Activated T-cell treated with anti-CD3 and anti-CD28 coated beads, Interleukin-2, amount 50 U/mL, for 72 hours (primary cell): Measurements from ENCODE around the gene CDK19. TPM values are rescaled to one million over a fixed set of nuclear protein-coding genes. Genes with fewer than 3 reads are reported as not detected.

ENCODE experiments used
- ATAC-seq, 2 donors: fragments of 150-1000 bp; cut with Tn5 transposase; replicated peaks in 1 of 2; 2 replicates each; pipeline ENCODE4 v1.10.0; 2021; ENCODE audit warnings: moderate library complexity in 2 of 2, mild to moderate bottlenecking in 1 of 2
- DNase-seq, 2 donors: peaks; one replicate each; pipeline ENCODE4 v3.0.0; 2021 to 2022; ENCODE audit warnings: mixed read lengths in 1 of 2
- H3K27ac Mint-ChIP-seq: one replicate; pipeline ENCODE4 v1.8.0; 2022; ENCODE audit warnings: mild to moderate bottlenecking, moderate library complexity, mixed read lengths
- H3K27me3 Mint-ChIP-seq: one replicate; pipeline ENCODE4 v1.8.0; 2022; ENCODE audit warnings: low read depth, mixed read lengths
- H3K36me3 Mint-ChIP-seq, 2 donors: one replicate each; pipeline ENCODE4 v1.8.0; 2022; ENCODE audit warnings: mixed read lengths in 2 of 2, mild to moderate bottlenecking in 1 of 2; ENCODE audit not compliant: insufficient read depth in 2 of 2
- H3K4me1 Mint-ChIP-seq: one replicate; pipeline ENCODE4 v1.8.0; 2022; ENCODE audit warnings: low read depth, mixed read lengths
- H3K4me3 Mint-ChIP-seq, 2 donors: one replicate each; pipeline ENCODE4 v1.8.0; 2022; ENCODE audit warnings: mild to moderate bottlenecking in 2 of 2, mixed read lengths in 2 of 2, moderate library complexity in 2 of 2
- H3K9me3 Mint-ChIP-seq, 2 donors: one replicate each; pipeline ENCODE4 v1.8.0; 2022; ENCODE audit warnings: mixed read lengths in 2 of 2
- total RNA-seq, 2 donors: library from RNA; stranded (reverse); gene quantifications; one replicate each; pipeline ENCODE4 v1.2.3, GENCODE V29; 2022

The CDK19 gene
- total RNA-seq, 2 donors from 2014 or later = 31.9 to 34.0 TPM

- Mint-ChIP-seq H3K4me3 (no peak overlapping the region), H3K27ac (no peak overlapping the region)
Measured at GRCh38 chr6:110625883-110626282, 189.4 kb downstream of the CDK19 start.

DNA sequence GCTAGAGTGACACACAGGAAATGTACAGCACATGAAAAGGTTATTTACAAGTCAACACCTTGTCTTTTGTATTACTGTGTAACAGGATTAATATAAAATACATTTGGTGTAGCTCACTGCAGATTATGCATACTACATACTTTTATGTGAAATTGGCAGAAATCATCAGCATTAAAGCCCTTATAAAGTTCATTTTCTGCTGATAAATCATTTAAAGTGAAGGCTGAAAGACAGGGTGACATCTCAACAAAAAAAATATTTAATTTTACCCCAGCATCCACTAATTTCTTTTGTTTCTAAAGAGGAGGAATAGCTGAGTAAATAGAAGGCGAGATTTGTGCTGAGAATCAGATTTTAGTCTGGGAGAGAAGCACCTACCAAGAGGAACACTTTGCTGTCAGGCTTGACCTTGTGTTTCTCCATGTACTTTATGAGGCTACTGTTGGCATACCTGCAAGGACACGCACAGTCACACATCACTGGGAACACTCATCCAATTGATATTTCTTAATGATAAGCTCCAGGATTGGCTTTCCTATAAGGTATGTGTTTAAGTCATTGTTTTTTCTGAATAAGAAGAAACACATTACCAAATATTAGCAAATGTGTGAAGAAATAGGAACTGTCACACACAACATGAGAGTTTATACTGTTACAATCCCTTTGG is 192.2 kb downstream of the CDK19 start:
- no peaks in the 10 kb centered on the region for H3K27me3 Mint-ChIP-seq
- peaks cover 6% of the 10 kb centered on the region for H3K4me1 Mint-ChIP-seq
- ATAC-seq (no peak), DNase-seq (no peak)
- no peak overlapping the region for H3K4me3 Mint-ChIP-seq
- no peak overlapping the region for H3K27ac Mint-ChIP-seq
- peaks cover 0 to 2% of the 10 kb centered on the region in 2 donors for H3K36me3 Mint-ChIP-seq
- H3K9me3 Mint-ChIP-seq = no peaks in the 10 kb centered on the region

More at GRCh38 chr6:110625883-110626282, 189.4 kb downstream of the CDK19 start:
- ATAC-seq (no peak), DNase-seq (no peak)
- Mint-ChIP-seq H3K9me3 (no peaks in the 10 kb centered on the region), H3K36me3 (peaks cover 0 to 1% of the 10 kb centered on the region in 2 donors), H3K27me3 (no peaks in the 10 kb centered on the region), H3K4me1 (no peaks in the 10 kb centered on the region)

DNA sequence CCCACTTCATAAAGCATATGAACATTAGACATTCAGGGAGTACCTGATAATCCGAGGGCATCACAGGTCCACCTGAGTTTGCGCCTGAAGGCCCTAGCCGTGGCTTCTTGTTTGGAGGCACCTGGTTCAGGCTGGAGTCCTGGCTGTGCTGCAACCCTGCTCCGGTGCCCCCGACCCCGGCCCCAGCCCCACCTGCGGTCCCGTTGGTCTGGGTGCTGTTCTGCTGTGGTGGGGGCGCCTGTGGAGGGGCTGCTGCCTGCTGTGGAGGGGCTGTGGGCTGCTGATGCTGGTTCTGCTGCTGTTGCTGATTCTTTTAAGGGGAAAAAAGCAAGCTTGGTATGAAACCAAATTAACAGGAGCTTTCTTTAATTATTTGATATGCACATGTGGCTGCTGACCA is 194.2 kb downstream of the CDK19 start:
- peaks cover 9% of the 10 kb centered on the region for H3K4me1 Mint-ChIP-seq
- DNase-seq (no peak), ATAC-seq (no peak)
- no peak overlapping the region for H3K4me3 Mint-ChIP-seq
- no peak overlapping the region for H3K27ac Mint-ChIP-seq
- no peaks in the 10 kb centered on the region for H3K27me3 Mint-ChIP-seq
- no peaks in the 10 kb centered on the region for H3K9me3 Mint-ChIP-seq
- peaks cover 0 to 2% of the 10 kb centered on the region in 2 donors for H3K36me3 Mint-ChIP-seq

GRCh38 chr6:110620065-110620464 is 195.2 kb downstream of the CDK19 start:
- no peak overlapping the region for H3K4me3 Mint-ChIP-seq
- peaks cover 9% of the 10 kb centered on the region for H3K4me1 Mint-ChIP-seq
- H3K9me3 Mint-ChIP-seq = no peaks in the 10 kb centered on the region
- ATAC-seq (no peak), DNase-seq (no peak)
- no peaks in the 10 kb centered on the region for H3K27me3 Mint-ChIP-seq
- H3K36me3 Mint-ChIP-seq = peaks cover 0 to 2% of the 10 kb centered on the region in 2 donors
- no peak overlapping the region for H3K27ac Mint-ChIP-seq

GRCh38 chr6:110619275-110619908 is 195.9 kb downstream of the CDK19 start:
- H3K27ac Mint-ChIP-seq = no peak overlapping the region
- H3K4me3 Mint-ChIP-seq = no peak overlapping the region
- ATAC-seq (no peak), DNase-seq (no peak)
- H3K36me3 Mint-ChIP-seq = peaks cover 0 to 2% of the 10 kb centered on the region in 2 donors
- no peaks in the 10 kb centered on the region for H3K27me3 Mint-ChIP-seq
- no peaks in the 10 kb centered on the region for H3K9me3 Mint-ChIP-seq
- H3K4me1 Mint-ChIP-seq = peaks cover 9% of the 10 kb centered on the region

DNA sequence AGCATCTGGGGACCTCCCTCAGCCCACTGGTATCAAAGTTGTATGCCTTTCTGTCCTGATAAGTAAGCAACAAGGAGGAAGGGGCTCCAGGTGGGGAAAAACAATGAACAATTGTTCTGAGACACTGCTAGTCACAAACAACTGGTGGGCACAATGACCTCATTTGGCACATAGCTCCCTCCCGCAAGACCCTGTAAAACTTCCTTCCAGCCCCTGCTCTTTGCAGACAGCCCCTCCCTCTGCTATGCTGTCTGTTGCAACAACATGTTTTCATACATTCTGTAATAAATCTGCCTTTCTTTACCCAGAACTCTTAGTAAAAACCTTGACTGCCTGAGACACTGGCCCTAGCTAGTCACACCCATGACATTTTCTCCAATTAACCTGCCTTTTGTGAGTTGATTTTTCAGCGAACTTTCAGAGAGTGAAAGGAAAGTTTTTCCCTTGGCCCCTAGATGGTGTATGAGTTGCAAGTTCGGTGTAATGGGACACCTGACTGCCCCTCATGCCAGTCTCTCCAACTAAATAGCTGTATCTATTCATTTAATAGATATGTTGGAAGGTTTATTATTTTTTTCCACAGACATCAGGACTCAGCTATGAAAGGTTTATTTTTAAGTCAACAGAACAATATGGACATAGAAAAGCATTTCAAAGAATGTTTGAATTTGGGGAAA is 196.5 kb downstream of the CDK19 start:
- Mint-ChIP-seq H3K4me1 (peaks cover 9% of the 10 kb centered on the region), H3K27ac (no peak overlapping the region), H3K36me3 (peaks cover 0 to 2% of the 10 kb centered on the region in 2 donors), H3K27me3 (no peaks in the 10 kb centered on the region), H3K4me3 (no peak overlapping the region), H3K9me3 (no peaks in the 10 kb centered on the region)
- ATAC-seq (no peak), DNase-seq (no peak)

DNA sequence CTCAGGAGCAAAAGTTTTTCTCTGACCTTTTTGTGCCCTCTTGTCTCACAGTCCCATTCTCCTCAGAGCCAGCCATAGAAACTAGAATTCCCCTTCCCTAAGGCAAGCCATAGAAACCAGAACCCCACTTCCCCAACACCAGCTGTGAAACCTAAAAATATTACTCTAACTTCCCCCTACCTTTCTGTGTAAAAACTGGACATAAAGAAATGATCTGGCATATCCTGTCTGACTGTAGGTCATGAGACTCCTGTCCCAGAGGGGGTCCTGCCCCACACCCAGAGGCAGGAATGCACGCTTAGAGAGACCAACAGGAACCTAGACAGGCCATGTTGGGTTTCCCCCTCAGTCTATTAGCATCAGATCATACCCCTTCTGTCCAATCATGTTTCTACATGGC is 198.2 kb downstream of the CDK19 start:
- ATAC-seq (no peak), DNase-seq (no peak)
- Mint-ChIP-seq H3K4me1 (peaks cover 9% of the 10 kb centered on the region), H3K27me3 (no peaks in the 10 kb centered on the region), H3K9me3 (no peaks in the 10 kb centered on the region), H3K36me3 (peaks cover 0 to 1% of the 10 kb centered on the region in 2 donors), H3K4me3 (no peak overlapping the region), H3K27ac (no peak overlapping the region)

DNA sequence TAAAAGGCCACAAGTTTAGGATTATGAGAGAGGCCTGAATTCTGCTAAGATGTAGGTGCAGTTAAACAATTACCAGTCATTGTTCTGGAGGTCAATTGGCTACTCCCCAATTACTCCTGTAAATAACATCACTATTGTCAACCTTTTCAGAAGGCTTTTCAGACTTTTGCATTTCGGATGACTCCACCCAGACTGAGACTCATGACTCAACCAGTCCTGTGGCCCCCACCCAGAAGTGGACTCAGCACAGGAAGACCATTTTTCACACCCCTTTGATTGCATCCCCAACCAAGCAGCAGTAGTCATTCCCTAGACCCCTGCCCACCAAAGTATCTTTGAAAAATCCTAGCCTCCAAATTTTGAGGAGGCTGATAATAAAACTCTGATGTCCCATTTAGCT is 199.5 kb downstream of the CDK19 start:
- Mint-ChIP-seq H3K36me3 (peaks cover 0 to 1% of the 10 kb centered on the region in 2 donors), H3K27me3 (no peaks in the 10 kb centered on the region)
- no peak for ATAC-seq

DNA sequence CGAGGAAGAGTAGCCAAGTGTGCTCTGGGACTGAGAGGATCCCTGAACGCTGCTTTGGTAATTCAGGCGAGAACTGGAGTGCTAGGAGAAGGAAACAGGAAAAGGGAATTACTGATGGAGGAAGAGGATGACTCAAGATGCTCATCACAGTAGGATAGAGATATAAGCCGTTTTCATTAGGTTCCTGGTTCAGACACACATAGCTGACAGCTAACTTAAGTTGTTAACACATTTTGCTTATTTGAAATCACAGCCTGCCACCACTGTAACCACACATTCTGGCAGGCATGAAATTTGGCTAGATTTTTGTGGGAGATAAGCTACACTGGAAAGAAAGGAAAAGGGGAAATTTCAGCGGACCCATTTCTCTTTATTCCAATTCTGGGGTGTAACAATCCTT is 200.7 kb downstream of the CDK19 start:
- no peak overlapping the region for H3K27ac Mint-ChIP-seq
- H3K4me3 Mint-ChIP-seq = no peak overlapping the region
- DNase-seq (no peak), ATAC-seq (no peak)
- H3K9me3 Mint-ChIP-seq = no peaks in the 10 kb centered on the region
- H3K4me1 Mint-ChIP-seq = peaks cover 9% of the 10 kb centered on the region
- no peaks in the 10 kb centered on the region for H3K27me3 Mint-ChIP-seq
- peaks cover 0 to under 1% of the 10 kb centered on the region in 2 donors for H3K36me3 Mint-ChIP-seq

More for the DNA sequence above, 199.5 kb downstream of the CDK19 start:
- DNase-seq = no peak
- H3K4me1 Mint-ChIP-seq = peaks cover 9% of the 10 kb centered on the region
- H3K4me3 Mint-ChIP-seq = no peak overlapping the region
- H3K27ac Mint-ChIP-seq = no peak overlapping the region
- H3K9me3 Mint-ChIP-seq = no peaks in the 10 kb centered on the region

DNA sequence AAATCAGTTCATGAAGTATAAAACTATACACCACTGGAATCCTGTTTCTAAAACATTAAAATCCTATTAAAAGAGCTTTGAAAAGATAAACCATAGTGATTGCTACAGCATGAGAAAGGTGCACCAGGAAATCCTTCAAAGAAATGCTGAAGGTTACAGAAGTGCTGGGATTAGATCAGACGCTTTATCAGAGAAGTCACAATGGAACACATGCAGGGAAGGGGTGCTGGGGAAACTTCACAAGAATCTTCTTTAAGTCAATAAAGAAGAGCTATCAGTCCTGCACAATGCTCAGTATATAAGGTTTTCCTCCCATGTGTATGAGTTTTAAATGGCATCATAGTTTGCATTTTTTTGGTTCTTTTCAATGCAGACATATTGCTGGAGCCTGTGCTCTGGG is 201.2 kb downstream of the CDK19 start:
- H3K4me3 Mint-ChIP-seq = no peak overlapping the region
- ATAC-seq (no peak), DNase-seq (no peak)
- no peaks in the 10 kb centered on the region for H3K36me3 Mint-ChIP-seq
- no peak overlapping the region for H3K27ac Mint-ChIP-seq
- peaks cover 9% of the 10 kb centered on the region for H3K4me1 Mint-ChIP-seq
- no peaks in the 10 kb centered on the region for H3K9me3 Mint-ChIP-seq
- no peaks in the 10 kb centered on the region for H3K27me3 Mint-ChIP-seq

GRCh38 chr6:110613356-110613755 is 201.9 kb downstream of the CDK19 start:
- Mint-ChIP-seq H3K4me3 (no peak overlapping the region), H3K9me3 (no peaks in the 10 kb centered on the region), H3K27ac (no peak overlapping the region), H3K4me1 (peaks cover 6% of the 10 kb centered on the region), H3K27me3 (no peaks in the 10 kb centered on the region), H3K36me3 (no peaks in the 10 kb centered on the region)
- no peak for ATAC-seq
- no peak for DNase-seq

- H3K4me1 Mint-ChIP-seq = no peaks in the 10 kb centered on the region
- no peak overlapping the region for H3K4me3 Mint-ChIP-seq
- no peaks in the 10 kb centered on the region for H3K36me3 Mint-ChIP-seq
- no peaks in the 10 kb centered on the region for H3K9me3 Mint-ChIP-seq
- H3K27me3 Mint-ChIP-seq = no peaks in the 10 kb centered on the region
- no peak for DNase-seq
- no peak for ATAC-seq
- H3K27ac Mint-ChIP-seq = peak overlapping the region; percentile 54
Measured at GRCh38 chr6:110612298-110612697, 203.0 kb downstream of the CDK19 start.

- ATAC-seq (no peak), DNase-seq (no peak)
- Mint-ChIP-seq H3K9me3 (no peaks in the 10 kb centered on the region), H3K4me1 (no peaks in the 10 kb centered on the region), H3K4me3 (no peak overlapping the region), H3K36me3 (no peaks in the 10 kb centered on the region), H3K27ac (no peak overlapping the region), H3K27me3 (no peaks in the 10 kb centered on the region)
Measured at GRCh38 chr6:110609101-110609500, 206.2 kb downstream of the CDK19 start.
